HG02840 (cell line): ENCODE results near the gene MT1HL1.

Experiments
- ATAC-seq: cut with Tn5 transposase; IDR thresholded peaks from one replicate; pipeline ENCODE4 v1.9.1; 2021; ENCODE audit warnings: mild to moderate bottlenecking, moderate library complexity, moderate number of reproducible peaks; ENCODE audit not compliant: unreplicated experiment, low FRiP score

The MT1HL1 gene

GRCh38 chr1:237004116-237004515, at the start of gene MT1HL1:
TSS of gene MT1HL1 (minus strand) at chr1:237004441. CDS start at chr1:237004372, 69 bp downstream.
- ATAC-seq, result no peak

DNA sequence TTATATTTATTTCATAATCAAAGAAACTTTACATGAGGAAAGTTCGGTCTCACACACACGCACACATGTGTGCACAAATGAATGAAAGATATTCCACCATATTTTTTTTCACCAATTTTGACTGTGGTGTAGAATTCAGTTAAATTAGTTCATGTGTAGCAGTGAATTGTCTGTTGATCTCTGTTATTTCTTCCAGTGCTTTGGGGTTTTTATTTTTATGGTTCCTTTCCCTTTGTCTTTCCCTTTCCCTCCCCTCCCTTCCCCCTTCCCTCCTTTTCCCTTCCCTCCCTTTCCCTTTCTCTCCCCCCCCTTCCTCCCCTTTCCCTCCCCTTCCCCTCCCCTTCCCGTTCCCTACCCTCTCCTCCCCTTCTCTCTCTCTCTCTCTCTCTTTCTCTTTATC, 46.7 kb upstream of the MT1HL1 start:
- ATAC-seq, result no peak

DNA sequence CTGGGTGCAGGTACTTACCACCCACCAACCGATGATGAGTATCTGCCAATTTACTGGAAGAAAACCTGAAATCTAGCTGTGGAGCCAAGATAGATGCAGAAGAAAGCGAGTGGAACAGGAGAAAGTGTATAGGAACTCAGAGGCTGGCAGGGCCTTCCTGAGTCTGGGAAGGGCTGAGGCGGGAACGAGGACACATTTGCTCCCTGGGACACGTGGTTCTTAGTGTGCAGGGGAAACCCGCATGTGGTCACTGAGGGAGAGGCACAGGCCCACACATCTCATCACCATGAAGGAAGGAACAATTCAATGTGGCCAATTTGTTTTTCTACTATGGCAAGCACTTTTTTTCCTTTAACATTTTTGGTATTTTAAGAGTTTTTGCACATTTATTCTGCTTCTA, 45.9 kb upstream of the MT1HL1 start:
- ATAC-seq, result no peak

- ATAC-seq, result no peak
These were observed 44.6 kb upstream of the MT1HL1 start for GRCh38 chr1:237048803-237049202.

- ATAC-seq, result no peak
These were observed 41.2 kb upstream of the MT1HL1 start for GRCh38 chr1:237045278-237046016.

GRCh38 chr1:237043846-237044636, 39.8 kb upstream of the MT1HL1 start:
- no peak for ATAC-seq

GRCh38 chr1:237042892-237043576, 38.8 kb upstream of the MT1HL1 start:
- ATAC-seq, result no peak

- ATAC-seq, result no peak
These were observed 38.3 kb upstream of the MT1HL1 start for GRCh38 chr1:237042526-237042891.

- no peak for ATAC-seq
These were observed 37.7 kb upstream of the MT1HL1 start, which contains the start of gene RYR2 for GRCh38 chr1:237041795-237042525. TSS of gene RYR2 (plus strand) at chr1:237042184. CDS start at chr1:237042522, 338 bp downstream.

DNA sequence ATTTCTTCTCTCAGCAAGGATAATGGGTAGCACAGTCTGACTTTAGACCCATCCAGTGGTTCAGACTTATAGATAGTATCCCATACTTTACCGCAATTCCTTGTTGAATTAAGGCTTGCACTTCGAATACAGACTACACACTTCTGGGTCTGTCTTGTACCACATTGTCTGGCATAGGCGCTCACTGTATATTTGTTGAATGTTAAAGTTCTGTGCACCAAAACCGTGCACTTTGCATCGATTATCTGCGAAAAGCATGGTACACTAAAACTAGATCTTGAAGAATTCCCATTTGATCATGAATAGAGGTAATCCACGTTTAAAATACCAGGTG, 37.2 kb upstream of the MT1HL1 start:
- ATAC-seq, result no peak

- ATAC-seq, result no peak
These were observed 36.6 kb upstream of the MT1HL1 start for GRCh38 chr1:237040823-237041222.

GRCh38 chr1:237038211-237038610, 34.0 kb upstream of the MT1HL1 start:
- ATAC-seq, result no peak

DNA sequence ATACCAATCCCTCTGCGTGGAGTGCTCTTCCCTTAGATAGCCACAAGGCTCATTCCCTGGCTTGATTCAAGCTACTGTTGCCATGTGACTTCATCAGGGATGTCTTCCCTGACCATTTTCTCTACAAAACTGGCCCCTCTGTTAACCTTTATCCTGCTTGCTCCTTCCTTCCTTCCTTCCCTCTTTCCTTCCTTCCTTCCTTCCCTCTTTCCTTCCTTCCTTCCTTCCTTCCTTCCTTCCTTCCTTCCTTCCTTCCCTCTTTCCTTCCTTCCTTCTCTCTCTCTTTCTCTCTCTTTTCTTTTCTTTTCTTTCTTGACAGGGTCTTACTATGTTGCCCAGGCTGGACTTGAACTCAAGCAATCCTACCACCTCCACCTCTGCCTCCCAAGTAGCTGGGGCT, 31.5 kb upstream of the MT1HL1 start:
- no peak for ATAC-seq

DNA sequence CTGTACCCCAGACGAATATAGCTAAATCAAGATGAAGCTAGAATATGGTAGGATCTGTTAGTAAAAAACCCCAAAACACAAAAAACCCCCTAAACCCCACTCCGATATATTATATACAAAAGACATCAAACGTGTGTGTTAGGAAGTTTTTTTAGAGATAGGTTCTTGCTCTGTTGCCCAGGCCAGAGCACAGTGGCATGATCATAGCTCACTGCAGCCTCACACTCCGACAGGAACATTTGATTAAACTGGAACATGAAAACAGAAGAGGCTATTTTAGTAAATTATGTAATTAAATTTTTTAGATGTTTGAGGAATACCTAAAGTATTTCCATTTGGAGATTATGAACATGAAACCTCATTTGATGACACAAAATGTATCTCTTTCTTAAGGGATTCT, 29.6 kb upstream of the MT1HL1 start:
- ATAC-seq, result no peak

DNA sequence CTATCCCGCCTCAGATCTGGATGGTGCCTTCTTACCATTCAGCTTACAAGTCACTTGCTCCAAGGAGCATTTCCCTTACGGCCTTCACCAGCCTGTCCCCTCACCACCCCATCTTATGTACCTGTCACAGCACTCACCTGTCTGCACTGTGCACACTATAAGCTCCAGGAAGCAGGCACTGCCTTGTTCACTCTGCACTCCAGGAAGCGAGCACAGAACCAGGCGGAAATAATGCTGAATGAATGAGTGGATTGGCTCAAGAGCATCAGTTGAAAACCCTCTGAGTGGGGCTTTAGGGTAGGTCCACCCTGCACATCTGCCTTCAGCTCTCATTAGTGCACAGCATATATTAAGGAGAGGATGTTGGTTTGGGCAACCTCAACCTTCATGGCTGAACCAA, 28.8 kb upstream of the MT1HL1 start:
- ATAC-seq, result no peak

DNA sequence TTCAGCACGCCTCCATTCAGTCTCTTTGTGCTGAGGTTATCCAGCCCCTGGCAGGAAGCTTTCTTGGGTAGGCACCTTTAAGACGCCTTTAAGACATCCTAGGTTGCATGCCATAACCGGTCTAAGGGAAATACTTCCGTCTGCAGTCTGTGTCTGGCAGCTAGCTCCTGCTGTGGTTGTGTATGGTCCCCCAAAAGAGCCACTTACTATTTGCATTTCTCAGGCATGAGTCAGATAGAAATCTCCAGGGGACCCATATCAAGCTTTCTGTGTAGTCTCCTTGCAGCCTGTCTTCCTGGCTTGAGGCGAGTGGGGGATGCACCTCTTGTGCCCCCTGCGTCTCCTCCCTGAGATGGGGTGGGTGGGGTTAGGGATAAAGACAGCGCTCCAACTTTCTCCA, 27.8 kb upstream of the MT1HL1 start:
- ATAC-seq, result peak; percentile 77

- ATAC-seq, result no peak
These were observed 27.2 kb upstream of the MT1HL1 start for GRCh38 chr1:237031480-237031879.

DNA sequence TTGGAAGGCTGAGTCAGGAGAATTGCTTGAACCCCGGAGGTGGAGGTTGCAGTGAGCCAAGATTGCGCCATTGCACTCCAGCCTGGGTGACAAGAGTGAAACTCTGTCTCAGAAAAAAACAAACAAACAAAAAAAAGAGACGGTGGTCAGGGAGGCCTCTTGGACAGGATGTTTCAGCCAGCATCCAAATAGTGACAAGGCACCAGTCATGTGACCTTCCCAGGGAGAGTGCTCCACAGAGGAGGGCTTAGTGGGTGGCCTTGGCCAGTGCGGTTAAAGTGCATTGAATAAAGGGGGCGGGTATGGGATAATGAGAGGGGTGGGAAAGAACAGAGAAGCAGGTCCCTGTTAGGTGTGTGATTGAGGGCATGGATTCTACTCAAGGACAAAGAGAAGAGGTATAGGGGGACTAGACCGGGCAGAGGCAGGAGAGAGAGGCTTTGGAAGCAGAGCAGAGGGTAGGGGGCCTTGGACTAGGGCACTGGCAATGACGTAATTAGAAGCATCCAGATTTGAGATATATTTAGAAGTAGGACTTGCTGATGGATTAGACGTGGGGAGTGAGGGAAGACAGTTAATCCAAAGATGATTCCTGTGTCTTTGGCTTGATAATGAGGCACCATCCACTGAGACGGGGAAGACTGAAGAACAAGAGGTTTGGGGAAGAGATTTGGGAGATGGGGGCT, 25.8 kb upstream of the MT1HL1 start:
- no peak for ATAC-seq

DNA sequence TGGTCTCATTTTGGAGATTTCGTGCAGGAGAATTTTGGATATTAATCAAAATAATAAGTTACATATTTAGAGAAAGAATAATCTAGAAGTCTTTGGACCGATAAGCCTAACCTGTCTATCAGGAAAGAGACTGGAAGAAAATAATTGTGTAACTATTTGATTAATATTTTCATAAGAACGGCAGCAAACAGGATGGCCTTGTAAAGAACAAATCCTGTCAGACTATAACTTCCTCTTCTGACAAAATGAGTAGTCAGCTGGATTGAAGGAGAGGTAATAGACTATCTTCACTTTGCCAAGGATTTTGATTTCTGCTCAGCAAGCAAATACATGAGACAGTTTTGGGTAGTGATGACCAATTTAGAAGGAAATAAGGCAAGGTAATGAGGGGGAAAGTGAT, 25.0 kb upstream of the MT1HL1 start:
- no peak for ATAC-seq

DNA sequence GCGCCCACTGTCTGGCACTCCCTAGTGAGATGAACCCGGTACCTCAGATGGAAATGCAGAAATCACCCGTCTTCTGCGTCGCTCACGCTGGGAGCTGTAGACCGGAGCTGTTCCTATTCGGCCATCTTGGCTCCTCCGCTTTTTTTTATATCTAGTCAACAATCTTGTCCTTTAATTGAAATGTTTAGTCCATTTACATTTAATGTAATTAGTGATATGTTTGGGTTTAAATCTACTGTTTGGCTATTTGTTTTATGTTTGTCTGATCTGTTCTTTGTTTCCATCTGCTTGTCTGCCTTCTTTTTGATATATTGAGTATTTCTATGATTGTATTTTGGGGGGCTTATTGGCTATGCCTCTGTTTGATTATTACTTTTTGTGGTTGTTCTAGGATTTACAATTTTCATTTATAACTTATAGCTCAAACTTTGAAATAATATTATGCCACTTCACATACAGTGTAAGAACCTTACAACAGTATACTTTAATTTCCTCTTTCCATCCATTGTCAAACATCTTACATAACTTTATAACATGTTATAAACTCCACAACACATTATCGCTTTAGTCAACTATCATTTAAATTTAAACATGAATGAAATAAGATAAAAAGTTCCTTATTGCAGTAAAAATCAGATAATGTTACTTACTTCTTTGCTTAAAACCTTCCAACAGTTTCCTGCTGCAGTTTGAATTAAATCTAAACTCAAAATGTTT, 21.3 kb upstream of the MT1HL1 start:
- ATAC-seq, result no peak
